DOHH2 (cell line): ENCODE results near the gene ADCY5.

ENCODE experiments used
- H3F3A ChIP-seq: fragments of 200-600 bp; sonication (generic), shearing (Covaris generic); 2 replicates; pipeline ENCODE4 v1.6.0; 2016; ENCODE audit warnings: antibody characterized with exemption, mild to moderate bottlenecking; ENCODE audit not compliant: control insufficient read depth, insufficient read depth
- H3K27ac ChIP-seq: fragments of 200-600 bp; sonication (generic); 2 replicates; pipeline ENCODE4 v1.5.1; 2014; ENCODE audit warnings: low read depth, mild to moderate bottlenecking, low read length, moderate library complexity
- H3K27me3 ChIP-seq: fragments of 200-600 bp; sonication (generic); 2 replicates; pipeline ENCODE4 v1.6.1; 2014; ENCODE audit warnings: mild to moderate bottlenecking, low read length, mixed read lengths; ENCODE audit not compliant: control insufficient read depth
- H3K36me3 ChIP-seq: fragments of 200-600 bp; sonication (generic); 2 replicates; pipeline ENCODE4 v1.6.1; 2014; ENCODE audit warnings: mild to moderate bottlenecking, low read length, moderate library complexity, mixed read lengths; ENCODE audit not compliant: control insufficient read depth
- H3K4me1 ChIP-seq: fragments of 200-600 bp; sonication (generic); 2 replicates; pipeline ENCODE4 v1.6.1; 2014; ENCODE audit warnings: mild to moderate bottlenecking, low read length, mixed read lengths; ENCODE audit not compliant: control insufficient read depth
- H3K4me2 ChIP-seq: fragments of 200-600 bp; sonication (generic); 2 replicates; pipeline ENCODE4 v1.6.0; 2014; ENCODE audit warnings: mild to moderate bottlenecking, low read length, moderate library complexity
- H3K4me3 ChIP-seq: fragments of 200-600 bp; sonication (generic); 2 replicates; pipeline ENCODE4 v1.5.1; 2014; ENCODE audit warnings: mild to moderate bottlenecking, low read length, mixed read lengths
- H3K79me2 ChIP-seq: fragments of 200-600 bp; sonication (generic); 2 replicates; pipeline ENCODE4 v1.6.1; 2014; ENCODE audit warnings: mild to moderate bottlenecking, low read length, mixed read lengths; ENCODE audit not compliant: control insufficient read depth
- H3K9me2 ChIP-seq: fragments of 200-600 bp; sonication (generic); replicated peaks from 2 replicates; pipeline ENCODE4 v1.6.1; 2014; ENCODE audit warnings: mild to moderate bottlenecking, low read length, mixed read lengths; ENCODE audit not compliant: control insufficient read depth
- H3K9me3 ChIP-seq: fragments of 200-600 bp; sonication (generic); 2 replicates; pipeline ENCODE4 v1.6.1; 2014; ENCODE audit warnings: antibody characterized with exemption, low read length, mixed read lengths; ENCODE audit not compliant: control insufficient read depth, insufficient read depth
- H4K20me1 ChIP-seq: fragments of 200-600 bp; sonication (generic); 2 replicates; pipeline ENCODE4 v1.6.0; 2014; ENCODE audit warnings: low read depth, mild to moderate bottlenecking, antibody characterized with exemption, low read length, moderate library complexity; ENCODE audit not compliant: control insufficient read depth, insufficient read depth
- CTCF ChIP-seq: fragments of 200-600 bp; sonication (generic); IDR thresholded peaks from one replicate; pipeline ENCODE4 v1.5.1; 2014; ENCODE audit warnings: antibody characterized with exemption, mild to moderate bottlenecking, low read depth, low read length; ENCODE audit not compliant: poor library complexity, severe bottlenecking
- EZH2phosphoT487 ChIP-seq: fragments of 200-600 bp; sonication (generic); IDR thresholded peaks from 2 replicates; pipeline ENCODE4 v1.6.1; 2017; ENCODE audit warnings: borderline replicate concordance, mild to moderate bottlenecking, antibody characterized with exemption, low read length, moderate library complexity, mixed read lengths

ADCY5 gene

GRCh38 chr3:123447749-123448517 lies 957 bp downstream of the ADCY5 start:
- TF ChIP-seq EZH2phosphoT487 (no peak), CTCF (no peak)
- Histone ChIP-seq H3K9me3 (no peaks in the 10 kb centered on the region), H3K9me2 (no peaks in the 10 kb centered on the region), H3K79me2 (no peaks in the 10 kb centered on the region), H3K4me3 (no peak overlapping the region), H3K36me3 (no peaks in the 10 kb centered on the region), H3K27me3 (peaks cover 28% of the 10 kb centered on the region), H4K20me1 (no peaks in the 10 kb centered on the region), H3F3A (no peaks in the 10 kb centered on the region), H3K4me1 (no peaks in the 10 kb centered on the region), H3K27ac (no peak overlapping the region), H3K4me2 (no peak overlapping the region)

GRCh38 chr3:123447416-123447748 lies 1.5 kb downstream of the ADCY5 start:
- Histone ChIP-seq H3K36me3 (no peaks in the 10 kb centered on the region), H3F3A (no peaks in the 10 kb centered on the region), H3K27me3 (peaks cover 28% of the 10 kb centered on the region), H3K4me3 (no peak overlapping the region), H3K9me3 (no peaks in the 10 kb centered on the region), H3K79me2 (no peaks in the 10 kb centered on the region), H3K9me2 (no peaks in the 10 kb centered on the region), H3K4me1 (no peaks in the 10 kb centered on the region), H4K20me1 (no peaks in the 10 kb centered on the region), H3K4me2 (no peak overlapping the region), H3K27ac (no peak overlapping the region)
- TF ChIP-seq EZH2phosphoT487 (no peak), CTCF (no peak)

GRCh38 chr3:123446610-123447109 lies 2.2 kb downstream of the ADCY5 start:
- Histone ChIP-seq H3F3A (no peaks in the 10 kb centered on the region), H3K27me3 (peaks cover 28% of the 10 kb centered on the region), H3K4me1 (no peaks in the 10 kb centered on the region), H3K4me3 (no peak overlapping the region), H4K20me1 (no peaks in the 10 kb centered on the region), H3K79me2 (no peaks in the 10 kb centered on the region), H3K36me3 (no peaks in the 10 kb centered on the region), H3K9me3 (no peaks in the 10 kb centered on the region), H3K9me2 (no peaks in the 10 kb centered on the region), H3K27ac (no peak overlapping the region), H3K4me2 (no peak overlapping the region)
- TF ChIP-seq EZH2phosphoT487 (no peak), CTCF (no peak)
